Activated T-cell treated with anti-CD3 and anti-CD28 coated beads, Interleukin-2, amount 50 U/mL, for 4 hours (primary cell): Measurements from ENCODE around the gene TRIM9. TPM values are rescaled to one million over a fixed set of nuclear protein-coding genes. Genes with fewer than 3 reads are reported as not detected.

Source experiments
- ATAC-seq, 2 donors: fragments of 200-7000 bp; cut with Tn5 transposase; one replicate each; pipeline ENCODE4 v1.10.0; 2021
- DNase-seq: peaks from one replicate; pipeline ENCODE4 v3.0.0-alpha.2; 2020
- H3K27me3 Mint-ChIP-seq: one replicate; pipeline ENCODE4 v1.8.0; 2021; ENCODE audit warnings: low read depth, mixed read lengths
- H3K36me3 Mint-ChIP-seq: one replicate; pipeline ENCODE4 v1.8.0; 2022; ENCODE audit warnings: mixed read lengths; ENCODE audit not compliant: insufficient read depth
- H3K4me1 Mint-ChIP-seq: one replicate; pipeline ENCODE4 v1.8.0; 2021; ENCODE audit warnings: low read depth, mixed read lengths
- H3K4me3 Mint-ChIP-seq: one replicate; pipeline ENCODE4 v1.8.0; 2021; ENCODE audit warnings: mild to moderate bottlenecking, moderate library complexity, mixed read lengths
- H3K9me3 Mint-ChIP-seq: one replicate; pipeline ENCODE4 v1.8.0; 2021; ENCODE audit warnings: mixed read lengths
- total RNA-seq, 3 donors: library from RNA; stranded (reverse); gene quantifications; one replicate each; pipeline ENCODE4 v1.2.1, GENCODE V29; 2021

The TRIM9 gene
- total RNA-seq, 3 donors from 2014 or later, result 0.43 to 0.58 (median 0.54) TPM

DNA sequence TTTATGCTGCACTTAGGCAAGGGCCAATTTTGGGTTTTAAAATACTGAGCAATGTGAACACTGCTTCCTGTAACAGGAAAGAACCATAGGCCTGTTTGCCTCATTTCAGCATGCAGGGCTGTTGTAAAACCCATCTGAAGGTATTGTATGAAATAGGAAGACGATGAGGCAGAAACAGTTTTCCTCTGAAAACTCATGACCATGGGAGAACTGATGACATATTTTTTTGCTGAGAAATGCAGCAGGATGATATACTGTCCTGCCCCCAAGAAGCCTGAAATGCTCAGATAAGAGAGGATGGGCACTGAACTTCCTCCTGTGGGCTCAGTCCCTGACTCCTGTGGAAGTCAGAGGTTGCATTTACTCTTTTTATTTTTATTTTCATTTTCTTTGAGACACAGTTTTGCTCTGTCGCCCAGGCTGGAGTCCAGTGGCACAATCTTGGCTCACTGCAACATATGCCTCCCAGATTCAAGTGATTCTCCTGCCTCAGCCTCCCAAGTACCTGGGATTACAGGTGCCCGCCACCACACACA, 168.0 kb downstream of the TRIM9 start:
- peaks cover 14% of the 10 kb centered on the region for H3K27me3 Mint-ChIP-seq
- no peak for ATAC-seq
- no peak for DNase-seq
- H3K4me3 Mint-ChIP-seq, result no peak overlapping the region
- H3K36me3 Mint-ChIP-seq, result no peaks in the 10 kb centered on the region
- no peaks in the 10 kb centered on the region for H3K4me1 Mint-ChIP-seq
- H3K9me3 Mint-ChIP-seq, result no peaks in the 10 kb centered on the region

Other genes with a start within 250 kb of the TRIM9 start
- not detected for gene ABHD12B, start 223.1 kb downstream of the TRIM9 start, total RNA-seq
- under 1 TPM; 0.16 to 0.25 (median 0.22) TPM for gene PYGL, start 150.6 kb downstream of the TRIM9 start, total RNA-seq
- 10 to 100 TPM; 50.7 to 60.5 (median 60.2) TPM for gene TMX1, start 145.1 kb upstream of the TRIM9 start, total RNA-seq